HepG2 (cell line): ENCODE measurements around the gene NFATC2. TPM values are rescaled to one million over a fixed set of nuclear protein-coding genes. Genes with fewer than 3 reads are reported as not detected.
A peak's percentile ranks its signal among the peaks of the same experiment; 100 is the strongest.

Experiments
- ASH2L ChIP-seq: fragments of 300-600, 200-600 bp; sonication (generic); IDR thresholded peaks from 2 replicates; pipeline ENCODE4 v1.7.0; 2017; ENCODE audit warnings: low read depth, mild to moderate bottlenecking, moderate library complexity, mixed read lengths, low read length; ENCODE audit not compliant: insufficient read length
- GPBP1L1 ChIP-seq: sonication (generic); formaldehyde crosslinking; IDR thresholded peaks from 2 replicates; pipeline ENCODE4 v1.5.0; 2020; ENCODE audit warnings: mild to moderate bottlenecking, missing genetic modification reagents
- HNF4G ChIP-seq, 2 experiments: sonication (generic) in 1 of 2; formaldehyde crosslinking in 1 of 2; IDR thresholded peaks; 2 replicates each; pipeline versions ENCODE4 v1.4.0 to v1.6.1; 2011 to 2020; ENCODE audit warnings: borderline replicate concordance in 2 of 2, low read depth in 2 of 2, mild to moderate bottlenecking in 2 of 2, low read length in 1 of 2, missing genetic modification reagents in 1 of 2, moderate library complexity in 1 of 2
- ZNF382 ChIP-seq: sonication (generic); formaldehyde crosslinking; IDR thresholded peaks from 2 replicates; pipeline ENCODE4 v1.5.0; 2020; ENCODE audit warnings: missing genetic modification reagents, mild to moderate bottlenecking, borderline replicate concordance
- polyA plus RNA-seq, 8 experiments: library from polyadenylated mRNA; depleted of rRNA in 3 of 8; stranded (reverse) in 7 of 8; unstranded in 1 of 8; fragments of >200 nt; fragmentation: Illumina TruSeq in 4 of 8; extraction: Trizol in 4 of 8; gene quantifications; 2 replicates each; pipeline versions ENCODE4 v1.2.1 to v1.2.3, GENCODE V29; 2011 to 2016; ENCODE audit warnings: low read depth in 4 of 8, missing spikeins in 1 of 8, mixed read lengths in 1 of 8; ENCODE audit not compliant: insufficient read depth in 1 of 8
- total RNA-seq, 5 experiments: library from RNA; depleted of rRNA; stranded (reverse); fragments of >200 nt; fragmentation: Illumina TruSeq; extraction: Trizol; gene quantifications; 2 replicates each; pipeline ENCODE4 v1.2.3, GENCODE V29; 2016; ENCODE audit warnings: low read depth in 1 of 5
- TF ChIP-seq, protein P1 (sequence below): sonication (generic); formaldehyde crosslinking; IDR thresholded peaks from one replicate; pipeline ENCODE4 v1.5.1; 2020; ENCODE audit warnings: mild to moderate bottlenecking, missing genetic modification reagents; ENCODE audit errors: not compliant biosample characterization
- TF ChIP-seq, protein P2 (sequence below): sonication (generic); formaldehyde crosslinking; IDR thresholded peaks from 2 replicates; pipeline ENCODE4 v1.5.0; 2020; ENCODE audit warnings: missing genetic modification reagents
- TF ChIP-seq, protein P3 (sequence below): sonication (generic); formaldehyde crosslinking; IDR thresholded peaks from 2 replicates; pipeline ENCODE4 v1.4.0; 2020; ENCODE audit warnings: mild to moderate bottlenecking, missing genetic modification reagents

Gene NFATC2
- total and polyA plus RNA-seq, 2 of the 13 experiments (the other 11 are each of a cell fraction or from before 2014, with no cell fraction given): 1.9 to 3.3 TPM

- TF ChIP-seq, protein P1, sequence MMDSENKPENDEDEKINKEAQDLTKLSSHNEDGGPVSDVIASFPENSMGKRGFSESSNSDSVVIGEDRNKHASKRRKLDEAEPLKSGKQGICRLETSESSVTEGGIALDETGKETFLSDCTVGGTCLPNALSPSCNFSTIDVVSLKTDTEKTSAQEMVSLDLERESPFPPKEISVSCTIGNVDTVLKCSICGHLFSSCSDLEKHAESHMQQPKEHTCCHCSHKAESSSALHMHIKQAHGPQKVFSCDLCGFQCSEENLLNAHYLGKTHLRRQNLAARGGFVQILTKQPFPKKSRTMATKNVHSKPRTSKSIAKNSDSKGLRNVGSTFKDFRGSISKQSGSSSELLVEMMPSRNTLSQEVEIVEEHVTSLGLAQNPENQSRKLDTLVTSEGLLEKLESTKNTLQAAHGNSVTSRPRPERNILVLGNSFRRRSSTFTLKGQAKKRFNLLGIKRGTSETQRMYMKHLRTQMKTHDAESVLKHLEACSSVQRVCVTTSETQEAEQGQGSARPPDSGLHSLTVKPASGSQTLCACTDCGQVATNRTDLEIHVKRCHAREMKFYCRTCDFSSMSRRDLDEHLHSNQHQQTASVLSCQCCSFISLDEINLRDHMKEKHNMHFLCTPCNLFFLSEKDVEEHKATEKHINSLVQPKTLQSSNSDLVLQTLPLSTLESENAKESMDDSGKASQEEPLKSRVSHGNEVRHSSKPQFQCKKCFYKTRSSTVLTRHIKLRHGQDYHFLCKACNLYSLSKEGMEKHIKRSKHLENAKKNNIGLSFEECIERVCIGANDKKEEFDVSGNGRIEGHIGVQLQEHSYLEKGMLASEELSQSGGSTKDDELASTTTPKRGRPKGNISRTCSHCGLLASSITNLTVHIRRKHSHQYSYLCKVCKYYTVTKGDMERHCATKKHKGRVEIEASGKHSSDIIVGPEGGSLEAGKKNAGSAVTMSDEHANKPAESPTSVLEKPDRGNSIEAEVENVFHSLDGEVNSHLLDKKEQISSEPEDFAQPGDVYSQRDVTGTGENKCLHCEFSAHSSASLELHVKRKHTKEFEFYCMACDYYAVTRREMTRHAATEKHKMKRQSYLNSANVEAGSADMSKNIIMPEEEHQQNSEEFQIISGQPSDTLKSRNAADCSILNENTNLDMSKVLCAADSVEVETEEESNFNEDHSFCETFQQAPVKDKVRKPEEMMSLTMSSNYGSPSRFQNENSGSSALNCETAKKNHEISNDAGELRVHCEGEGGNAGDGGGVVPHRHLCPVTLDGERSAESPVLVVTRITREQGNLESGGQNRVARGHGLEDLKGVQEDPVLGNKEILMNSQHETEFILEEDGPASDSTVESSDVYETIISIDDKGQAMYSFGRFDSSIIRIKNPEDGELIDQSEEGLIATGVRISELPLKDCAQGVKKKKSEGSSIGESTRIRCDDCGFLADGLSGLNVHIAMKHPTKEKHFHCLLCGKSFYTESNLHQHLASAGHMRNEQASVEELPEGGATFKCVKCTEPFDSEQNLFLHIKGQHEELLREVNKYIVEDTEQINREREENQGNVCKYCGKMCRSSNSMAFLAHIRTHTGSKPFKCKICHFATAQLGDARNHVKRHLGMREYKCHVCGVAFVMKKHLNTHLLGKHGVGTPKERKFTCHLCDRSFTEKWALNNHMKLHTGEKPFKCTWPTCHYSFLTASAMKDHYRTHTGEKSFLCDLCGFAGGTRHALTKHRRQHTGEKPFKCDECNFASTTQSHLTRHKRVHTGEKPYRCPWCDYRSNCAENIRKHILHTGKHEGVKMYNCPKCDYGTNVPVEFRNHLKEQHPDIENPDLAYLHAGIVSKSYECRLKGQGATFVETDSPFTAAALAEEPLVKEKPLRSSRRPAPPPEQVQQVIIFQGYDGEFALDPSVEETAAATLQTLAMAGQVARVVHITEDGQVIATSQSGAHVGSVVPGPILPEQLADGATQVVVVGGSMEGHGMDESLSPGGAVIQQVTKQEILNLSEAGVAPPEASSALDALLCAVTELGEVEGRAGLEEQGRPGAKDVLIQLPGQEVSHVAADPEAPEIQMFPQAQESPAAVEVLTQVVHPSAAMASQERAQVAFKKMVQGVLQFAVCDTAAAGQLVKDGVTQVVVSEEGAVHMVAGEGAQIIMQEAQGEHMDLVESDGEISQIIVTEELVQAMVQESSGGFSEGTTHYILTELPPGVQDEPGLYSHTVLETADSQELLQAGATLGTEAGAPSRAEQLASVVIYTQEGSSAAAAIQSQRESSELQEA (CRISPR knock-in tag): no peak
- TF ChIP-seq ZNF382 (CRISPR knock-in tag) (no peak), HNF4G (IDR thresholded peaks at IDR 0.05; ENCODE audit: borderline replicate concordance, low read depth, low read length) (peak; percentile 82), HNF4G (CRISPR knock-in tag; IDR thresholded peaks at IDR 0.05; ENCODE audit: borderline replicate concordance, low read depth) (peak; percentile 74; the same call in 1 of the 2 replicates), ASH2L (peak; percentile 22), GPBP1L1 (CRISPR knock-in tag) (no peak)
- TF ChIP-seq, protein P2, sequence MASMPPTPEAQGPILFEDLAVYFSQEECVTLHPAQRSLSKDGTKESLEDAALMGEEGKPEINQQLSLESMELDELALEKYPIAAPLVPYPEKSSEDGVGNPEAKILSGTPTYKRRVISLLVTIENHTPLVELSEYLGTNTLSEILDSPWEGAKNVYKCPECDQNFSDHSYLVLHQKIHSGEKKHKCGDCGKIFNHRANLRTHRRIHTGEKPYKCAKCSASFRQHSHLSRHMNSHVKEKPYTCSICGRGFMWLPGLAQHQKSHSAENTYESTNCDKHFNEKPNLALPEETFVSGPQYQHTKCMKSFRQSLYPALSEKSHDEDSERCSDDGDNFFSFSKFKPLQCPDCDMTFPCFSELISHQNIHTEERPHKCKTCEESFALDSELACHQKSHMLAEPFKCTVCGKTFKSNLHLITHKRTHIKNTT (CRISPR knock-in tag): no peak
- TF ChIP-seq, protein P3, sequence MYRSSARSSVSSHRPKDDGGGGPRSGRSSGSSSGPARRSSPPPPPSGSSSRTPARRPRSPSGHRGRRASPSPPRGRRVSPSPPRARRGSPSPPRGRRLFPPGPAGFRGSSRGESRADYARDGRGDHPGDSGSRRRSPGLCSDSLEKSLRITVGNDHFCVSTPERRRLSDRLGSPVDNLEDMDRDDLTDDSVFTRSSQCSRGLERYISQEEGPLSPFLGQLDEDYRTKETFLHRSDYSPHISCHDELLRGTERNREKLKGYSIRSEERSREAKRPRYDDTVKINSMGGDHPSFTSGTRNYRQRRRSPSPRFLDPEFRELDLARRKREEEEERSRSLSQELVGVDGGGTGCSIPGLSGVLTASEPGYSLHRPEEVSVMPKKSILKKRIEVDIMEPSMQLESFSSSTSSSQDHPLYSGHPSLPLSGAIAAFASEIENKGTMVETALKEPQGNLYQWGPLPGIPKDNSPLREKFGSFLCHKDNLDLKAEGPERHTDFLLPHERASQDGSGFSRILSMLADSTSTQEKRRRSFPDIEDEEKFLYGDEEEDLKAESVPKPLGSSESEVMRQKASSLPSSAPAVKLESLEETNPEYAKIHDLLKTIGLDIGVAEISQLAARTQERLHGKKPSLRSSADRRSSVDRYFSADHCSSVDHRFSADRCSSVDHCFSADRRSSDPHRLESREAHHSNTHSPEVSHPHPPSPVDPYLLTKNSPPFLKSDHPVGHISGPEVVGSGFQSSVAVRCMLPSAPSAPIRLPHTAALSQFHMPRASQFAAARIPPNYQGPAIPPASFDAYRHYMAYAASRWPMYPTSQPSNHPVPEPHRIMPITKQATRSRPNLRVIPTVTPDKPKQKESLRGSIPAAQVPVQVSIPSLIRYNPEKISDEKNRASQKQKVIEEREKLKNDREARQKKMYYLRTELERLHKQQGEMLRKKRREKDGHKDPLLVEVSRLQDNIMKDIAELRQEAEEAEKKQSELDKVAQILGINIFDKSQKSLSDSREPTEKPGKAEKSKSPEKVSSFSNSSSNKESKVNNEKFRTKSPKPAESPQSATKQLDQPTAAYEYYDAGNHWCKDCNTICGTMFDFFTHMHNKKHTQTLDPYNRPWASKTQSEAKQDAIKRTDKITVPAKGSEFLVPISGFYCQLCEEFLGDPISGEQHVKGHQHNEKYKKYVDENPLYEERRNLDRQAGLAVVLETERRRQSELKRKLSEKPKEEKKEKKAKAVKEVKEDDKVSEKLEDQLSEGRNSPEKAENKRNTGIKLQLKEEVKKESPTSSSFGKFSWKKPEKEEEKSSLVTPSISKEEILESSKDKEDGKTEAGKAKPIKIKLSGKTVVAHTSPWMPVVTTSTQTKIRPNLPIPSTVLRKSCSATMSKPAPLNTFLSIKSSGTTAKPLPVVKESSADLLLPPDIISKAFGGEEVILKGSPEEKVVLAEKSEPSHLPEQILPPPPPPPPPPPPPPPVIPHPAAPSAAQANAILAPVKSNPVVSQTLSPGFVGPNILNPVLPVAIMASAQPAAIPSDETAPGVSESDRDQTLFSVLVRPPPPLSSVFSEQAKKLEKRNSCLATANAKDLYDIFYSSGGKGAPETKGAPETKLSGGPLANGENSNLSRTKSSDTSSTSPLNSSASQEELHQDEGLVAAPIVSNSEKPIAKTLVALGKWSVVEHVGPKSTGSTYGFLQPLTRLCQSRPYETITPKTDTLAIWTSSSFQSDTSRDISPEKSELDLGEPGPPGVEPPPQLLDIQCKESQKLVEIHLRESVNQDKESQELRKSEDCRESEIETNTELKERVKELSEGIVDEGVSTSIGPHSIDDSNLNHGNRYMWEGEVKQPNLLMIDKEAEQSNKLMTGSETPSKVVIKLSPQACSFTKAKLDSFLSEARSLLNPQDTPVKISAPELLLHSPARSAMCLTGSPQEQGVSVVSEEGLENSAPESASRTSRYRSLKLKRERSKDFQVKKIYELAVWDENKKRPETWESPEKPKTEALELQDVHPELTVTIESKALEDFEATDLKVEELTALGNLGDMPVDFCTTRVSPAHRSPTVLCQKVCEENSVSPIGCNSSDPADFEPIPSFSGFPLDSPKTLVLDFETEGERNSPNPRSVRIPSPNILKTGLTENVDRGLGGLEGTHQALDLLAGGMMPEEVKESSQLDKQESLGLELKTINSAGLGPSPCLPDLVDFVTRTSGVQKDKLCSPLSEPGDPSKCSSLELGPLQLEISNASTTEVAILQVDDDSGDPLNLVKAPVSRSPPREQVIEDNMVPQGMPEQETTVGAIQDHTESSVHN (CRISPR knock-in tag): no peak
Observed at GRCh38 chr20:51428401-51429143, 113.9 kb downstream of the NFATC2 start (continued).
